Fibroblast of skin of abdomen (primary cell): ENCODE results near the gene SLC2A6.

Experiments used
- DNase-seq: peaks from one replicate; pipeline ENCODE4 v3.0.0-alpha.2; 2013

SLC2A6 gene

DNA sequence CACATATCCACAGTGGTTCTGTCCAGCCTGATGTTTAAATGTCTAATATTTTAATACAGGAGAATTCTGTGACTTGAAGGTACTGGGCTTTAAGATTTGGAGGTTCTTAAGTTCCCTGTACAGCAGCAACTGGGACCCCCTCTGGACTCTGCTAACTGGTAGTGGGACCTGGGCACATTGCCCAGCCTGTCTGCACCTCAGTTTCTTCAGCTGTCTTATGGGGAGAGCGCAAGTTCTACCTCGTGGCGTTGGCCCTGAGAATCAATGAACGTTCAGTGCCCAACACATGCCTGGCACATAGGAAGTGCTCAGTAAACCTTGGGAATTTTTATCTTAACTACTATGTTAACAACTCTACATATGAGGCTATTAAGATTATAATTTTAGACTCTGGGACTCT lies 1.4 kb downstream of the SLC2A6 start:
- no peak for DNase-seq

DNA sequence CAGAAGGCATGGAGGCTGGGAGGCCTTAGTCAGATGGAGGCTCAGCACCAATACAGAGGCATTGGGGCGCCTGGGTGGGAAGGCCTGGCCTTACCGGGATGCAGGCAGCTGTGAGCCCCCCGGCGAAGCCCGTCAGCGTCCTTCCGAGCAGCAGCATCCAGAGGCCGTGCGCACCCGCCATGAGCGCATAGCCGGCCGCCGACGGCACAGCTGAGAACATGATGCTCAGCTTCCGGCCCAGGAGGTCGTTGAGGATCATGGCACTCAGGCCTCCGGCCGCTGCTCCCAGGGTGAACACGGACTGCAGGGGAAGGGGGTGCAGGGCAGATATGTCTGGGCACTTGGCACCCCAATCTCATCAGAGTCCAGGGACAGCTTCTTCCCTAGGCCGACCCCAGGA lies 2.0 kb downstream of the SLC2A6 start:
- no peak for DNase-seq

DNA sequence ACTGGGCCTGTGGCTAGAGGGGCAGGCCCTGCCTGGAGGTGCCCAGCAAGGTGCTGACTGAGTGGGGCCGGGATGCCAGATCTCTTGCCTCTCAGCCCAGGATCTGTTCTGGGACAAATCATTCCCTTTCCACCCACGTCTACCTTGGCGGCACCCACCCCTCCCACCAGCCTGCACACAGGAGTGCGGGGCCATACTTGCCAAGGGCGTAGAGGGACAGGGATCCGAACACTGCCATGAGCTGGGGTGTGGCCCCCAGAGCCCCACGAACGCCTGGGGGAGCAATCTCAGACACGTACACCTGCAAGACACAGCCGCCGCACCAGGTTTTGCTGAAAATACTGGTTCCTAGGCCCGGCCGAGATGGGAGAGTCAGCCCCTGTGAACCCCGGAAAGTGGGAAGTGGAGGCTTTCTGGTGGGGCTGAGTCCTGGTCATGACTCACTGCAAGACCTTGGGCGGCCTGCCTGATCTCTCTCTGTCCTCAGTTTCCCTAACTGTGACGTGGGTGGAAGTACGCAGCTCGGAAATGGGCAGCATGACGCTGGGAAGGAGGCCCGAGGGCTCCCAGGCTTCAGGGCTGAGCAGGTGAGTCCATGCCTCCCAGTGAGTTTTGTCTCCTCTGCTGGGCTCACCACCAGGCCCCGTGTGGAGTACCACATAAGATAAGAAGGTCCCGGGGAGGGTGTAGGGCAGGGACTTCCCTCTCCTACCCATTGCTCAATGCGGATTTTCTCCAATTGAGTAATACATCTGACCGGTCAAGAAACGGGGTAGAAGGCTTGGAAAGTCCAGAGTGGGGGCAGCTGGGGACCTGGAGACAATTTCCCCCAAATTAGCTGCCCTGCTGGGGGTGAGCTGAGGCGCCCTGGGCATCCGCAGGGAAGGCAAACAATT lies 2.6 kb downstream of the SLC2A6 start:
- no peak for DNase-seq

DNA sequence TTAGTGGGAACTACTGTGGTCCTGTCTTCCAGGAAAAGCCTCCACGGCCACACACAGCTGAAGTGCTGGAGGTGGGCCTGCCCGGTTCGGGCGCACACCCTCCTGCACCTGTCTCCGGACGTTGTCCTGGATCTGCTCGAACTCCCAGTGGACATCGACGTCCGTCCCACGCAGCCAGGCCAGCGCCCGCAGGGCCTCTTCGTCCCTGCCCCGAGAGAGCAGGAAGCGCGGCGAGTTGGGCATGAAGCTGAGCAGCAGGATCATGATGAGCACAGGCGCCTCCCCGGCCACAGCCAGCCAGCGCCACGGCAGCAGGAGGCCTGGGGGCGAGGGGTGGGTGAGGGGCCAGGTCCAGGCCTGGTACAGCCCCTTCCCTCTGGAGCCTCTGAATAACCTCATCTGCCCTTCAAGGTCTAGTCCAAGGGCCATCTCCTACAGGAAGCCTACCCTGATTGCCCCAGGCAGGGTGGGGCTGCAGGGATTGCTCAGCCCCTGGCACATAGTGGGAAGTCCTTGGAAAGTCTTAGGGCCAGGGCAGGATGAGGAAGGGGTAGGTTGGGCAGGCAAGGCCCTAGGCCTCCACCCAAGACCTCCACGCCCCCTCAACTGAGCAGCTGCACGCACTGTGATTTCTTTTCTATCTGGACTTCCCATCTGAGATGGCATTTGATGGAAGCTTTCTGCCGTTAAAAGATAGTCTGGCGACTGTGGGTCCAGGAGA lies 3.4 kb downstream of the SLC2A6 start:
- DNase-seq = no peak

DNA sequence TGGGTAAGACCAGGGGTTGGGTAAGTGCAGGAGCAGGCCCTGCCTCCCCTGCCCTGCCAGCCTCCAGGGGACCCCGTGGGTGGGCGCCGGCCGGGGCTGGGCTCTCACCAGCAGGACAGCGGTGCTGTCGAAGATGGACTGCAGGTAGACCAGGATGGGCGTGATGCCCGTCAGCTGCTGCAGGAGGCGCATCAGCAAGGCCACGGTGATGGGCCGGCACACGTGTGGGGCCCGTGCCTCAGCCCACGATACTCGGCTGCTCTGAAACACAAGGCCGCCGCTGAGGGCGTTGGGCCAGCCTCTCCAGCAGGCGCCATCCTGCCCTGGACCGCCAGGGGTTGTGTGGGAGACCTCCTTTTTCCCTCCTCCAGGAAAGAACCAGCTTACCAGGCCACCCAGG lies 4.0 kb downstream of the SLC2A6 start:
- no peak for DNase-seq

DNA sequence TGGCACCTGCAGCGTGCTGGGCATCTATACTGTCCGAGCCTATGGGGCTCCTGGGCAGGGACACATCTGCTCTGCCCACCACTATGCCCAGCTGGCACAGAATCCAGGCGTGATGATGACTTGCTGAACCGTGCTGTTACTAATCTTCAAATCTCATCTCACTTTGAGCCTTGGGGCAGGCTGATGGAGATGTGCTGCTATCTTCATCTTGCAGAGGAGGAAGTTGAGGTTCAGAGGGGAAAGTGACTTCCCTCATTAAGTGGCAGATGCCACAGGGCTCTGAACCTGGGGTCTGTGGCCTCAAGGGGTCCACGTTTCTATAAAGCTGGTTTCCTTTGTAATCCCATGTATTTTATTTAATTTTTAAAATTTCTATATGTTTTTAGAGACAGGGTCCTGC lies 4.7 kb downstream of the SLC2A6 start:
- no peak for DNase-seq

DNA sequence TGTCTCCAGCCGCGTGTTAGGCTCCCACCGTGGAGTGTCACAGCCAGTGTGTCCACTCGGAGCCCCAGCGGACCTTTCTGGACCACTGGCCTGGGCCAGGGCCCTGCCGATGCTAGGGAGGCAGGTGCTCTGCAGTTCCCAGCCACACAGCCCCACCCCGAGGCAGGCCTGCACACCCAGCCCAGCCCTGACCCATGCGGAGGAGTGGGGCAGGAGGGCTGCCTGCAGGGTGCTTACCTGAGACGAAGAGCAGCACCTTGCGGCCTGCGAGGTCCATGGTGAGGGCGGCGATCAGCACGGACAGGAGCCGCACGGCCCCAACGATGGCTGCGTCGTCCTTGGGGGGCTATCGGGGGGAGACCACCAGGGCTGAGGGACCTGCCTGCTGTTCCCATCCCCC lies 5.2 kb downstream of the SLC2A6 start:
- DNase-seq = no peak

DNA sequence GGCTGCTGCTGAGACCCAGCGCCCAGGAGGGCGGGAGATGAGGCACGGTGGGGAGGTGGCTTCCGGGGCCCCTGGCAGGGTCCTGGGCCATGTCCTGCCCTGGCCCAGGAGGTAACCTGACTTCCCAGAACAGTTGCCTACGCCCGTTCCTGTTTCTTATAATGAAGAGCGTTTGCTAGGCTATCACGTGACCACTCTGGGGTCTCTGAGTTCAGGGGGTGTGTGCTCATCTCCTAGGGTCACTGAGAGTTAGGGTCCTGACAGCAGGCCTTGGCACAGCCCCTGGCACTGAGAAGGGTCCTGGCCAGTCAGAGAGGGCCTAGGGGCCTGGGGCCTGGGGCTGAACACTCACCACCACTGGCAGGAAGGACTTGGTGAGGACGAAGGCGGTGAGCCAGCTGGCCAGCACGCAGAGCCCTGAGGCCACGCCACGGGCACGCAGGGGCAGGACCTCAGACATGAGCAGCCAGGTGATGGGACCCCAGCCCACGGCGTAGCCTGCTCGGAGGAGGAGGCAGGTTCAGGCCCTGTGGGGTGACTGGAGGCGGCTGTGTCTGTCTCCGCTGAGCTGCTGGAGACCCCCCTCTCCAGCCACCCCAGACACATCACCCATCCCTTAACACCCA lies 6.0 kb downstream of the SLC2A6 start:
- no peak for DNase-seq

DNA sequence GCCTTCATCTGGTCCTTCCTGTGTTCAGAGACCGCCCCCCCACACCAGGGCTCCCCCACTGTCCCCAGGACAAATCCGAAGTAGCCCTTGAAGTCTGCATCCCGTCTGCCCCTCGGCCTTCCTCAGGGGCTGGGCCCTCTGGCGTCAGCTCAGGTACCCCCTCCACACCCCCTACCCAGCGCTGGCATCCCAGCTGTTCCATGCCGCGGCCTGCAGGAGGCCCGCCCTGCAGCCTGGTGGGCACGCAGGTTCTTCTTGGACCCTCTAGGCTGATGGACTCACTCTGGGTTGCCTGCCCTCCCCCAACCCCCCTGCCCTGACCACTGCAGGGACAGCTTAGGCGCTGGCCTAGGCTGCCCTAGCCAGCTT lies 6.6 kb downstream of the SLC2A6 start:
- no peak for DNase-seq

DNA sequence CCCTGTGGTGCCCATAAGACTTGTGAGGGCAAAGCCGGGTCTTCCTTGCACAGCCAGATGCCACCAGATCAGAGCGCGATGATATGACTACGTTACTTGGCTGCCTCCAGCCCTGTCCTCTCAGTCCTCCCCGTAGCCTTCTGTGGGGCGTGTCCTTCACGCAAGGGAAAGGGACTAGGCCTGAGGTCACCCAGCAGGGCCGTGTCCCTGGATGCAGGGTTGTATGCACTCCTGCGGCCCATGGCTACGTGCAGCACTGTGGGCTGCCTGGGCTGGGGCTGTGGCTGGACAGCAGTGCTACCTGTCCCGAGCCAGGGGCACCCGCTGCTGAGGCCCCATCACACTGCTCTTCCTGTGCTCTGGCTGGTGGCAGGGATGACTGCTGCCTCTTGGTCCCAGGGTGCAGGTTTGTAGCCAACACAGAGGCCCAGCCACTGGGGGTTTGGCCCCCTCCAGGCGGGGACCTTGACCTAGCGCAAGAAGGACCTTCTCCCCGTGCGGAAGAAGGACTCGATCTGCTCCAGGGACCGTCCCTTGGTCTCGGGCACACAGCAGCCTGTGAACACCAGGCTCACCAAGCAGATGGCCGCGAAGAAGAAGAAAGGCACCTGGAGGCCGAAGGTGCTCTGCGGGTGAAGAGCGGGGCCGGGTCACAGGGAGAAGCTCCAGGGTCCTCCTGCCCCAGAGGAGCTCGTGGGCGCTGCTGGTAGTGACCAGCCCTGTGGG lies 7.2 kb downstream of the SLC2A6 start:
- DNase-seq = no peak

DNA sequence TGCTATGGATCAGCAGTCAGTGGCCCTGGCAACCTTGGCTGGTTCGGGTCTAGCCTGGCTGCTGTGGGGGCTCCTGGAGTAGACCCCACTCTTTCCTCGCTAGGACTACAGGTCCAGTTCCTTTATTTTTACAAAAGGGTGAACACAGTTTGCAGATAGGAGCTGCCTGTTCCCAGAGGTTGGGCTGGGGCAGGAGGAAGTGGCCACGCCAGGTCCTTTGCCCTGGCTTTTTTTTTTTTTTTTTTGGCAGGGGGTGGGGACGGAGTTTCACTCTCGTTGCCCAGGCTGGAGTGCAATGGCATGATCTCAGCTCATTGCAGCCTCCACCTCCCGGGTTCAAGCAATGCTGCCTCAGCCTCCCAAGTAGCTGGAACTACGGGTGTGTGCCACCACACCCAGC lies 7.9 kb downstream of the SLC2A6 start:
- DNase-seq = no peak

DNA sequence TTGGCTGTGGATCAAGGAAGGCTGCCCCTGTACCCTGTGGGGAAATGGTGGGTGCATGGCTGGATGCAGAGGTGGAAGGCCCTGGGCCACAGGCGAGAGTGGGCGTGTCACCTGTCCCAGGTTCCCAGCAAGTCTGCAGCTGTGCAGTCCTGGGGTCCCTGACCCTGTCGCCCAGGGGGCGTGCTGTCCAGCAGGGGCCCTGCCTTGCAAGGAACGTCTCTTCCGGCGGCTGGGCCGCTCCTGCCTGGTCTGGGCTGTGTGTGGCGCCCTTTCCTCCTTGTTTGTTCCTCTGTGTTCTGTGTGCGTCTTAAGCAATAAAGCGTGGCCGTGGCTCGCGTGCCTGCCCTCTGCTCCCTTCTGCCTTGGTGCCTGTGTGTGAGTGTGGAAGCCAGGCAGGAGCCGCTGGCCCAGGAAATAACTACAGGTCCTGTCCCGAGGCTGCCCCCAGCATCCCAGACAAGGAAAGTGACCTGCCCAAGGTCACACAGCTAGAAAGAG lies 8.4 kb downstream of the SLC2A6 start:
- DNase-seq = no peak

DNA sequence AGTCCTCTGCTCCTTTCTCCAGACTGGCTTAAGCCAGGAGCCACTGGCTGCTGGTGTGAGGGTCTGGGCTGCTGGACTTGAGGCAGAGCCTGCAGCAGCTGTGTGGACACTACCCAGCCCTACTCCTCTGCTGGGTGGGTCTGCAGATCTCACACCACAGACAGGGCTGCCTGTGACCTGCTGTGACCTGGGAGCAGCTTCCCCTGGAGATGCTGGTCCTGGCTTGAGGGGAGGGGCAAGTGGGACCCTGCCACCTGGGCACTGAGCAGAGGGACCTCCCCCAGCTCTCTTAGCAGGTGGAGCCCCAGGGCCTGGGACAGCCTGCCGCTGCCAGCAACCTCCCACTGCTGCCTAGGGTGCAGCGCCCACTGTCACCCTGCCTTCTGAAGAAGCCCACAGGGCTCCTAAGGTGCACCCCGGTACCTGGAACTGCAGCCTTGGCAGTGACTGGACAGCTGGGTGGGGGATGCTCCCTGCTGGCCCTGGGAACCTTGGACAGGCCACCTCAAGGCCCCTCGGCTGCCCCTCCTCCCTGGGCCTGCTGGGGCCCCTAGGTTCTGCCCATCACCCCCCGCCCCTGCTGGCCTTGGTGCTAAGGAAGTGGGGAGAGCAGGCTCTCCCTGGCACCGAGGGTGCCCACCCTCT lies 10.0 kb downstream of the SLC2A6 start:
- DNase-seq = no peak

DNA sequence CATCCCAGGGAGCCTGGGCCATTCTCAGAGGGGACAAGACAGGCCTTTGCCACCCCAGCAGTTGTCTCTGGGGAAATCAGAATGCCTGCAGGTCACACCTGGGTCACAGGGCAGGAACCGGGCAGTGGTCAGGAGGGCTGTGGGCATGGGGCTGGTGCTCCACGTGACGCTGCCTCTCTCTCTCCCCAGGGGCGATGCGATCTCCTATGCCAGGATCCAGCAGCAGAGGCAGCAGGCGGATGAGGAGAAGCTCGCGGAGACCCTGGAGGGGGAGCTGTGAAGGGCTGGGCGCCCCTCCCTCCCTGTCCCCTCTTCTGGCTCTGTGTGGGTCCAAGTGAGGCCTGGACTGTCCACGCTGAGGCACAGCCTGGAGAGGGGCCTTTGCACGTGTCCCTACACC lies 10.5 kb downstream of the SLC2A6 start:
- DNase-seq = no peak

DNA sequence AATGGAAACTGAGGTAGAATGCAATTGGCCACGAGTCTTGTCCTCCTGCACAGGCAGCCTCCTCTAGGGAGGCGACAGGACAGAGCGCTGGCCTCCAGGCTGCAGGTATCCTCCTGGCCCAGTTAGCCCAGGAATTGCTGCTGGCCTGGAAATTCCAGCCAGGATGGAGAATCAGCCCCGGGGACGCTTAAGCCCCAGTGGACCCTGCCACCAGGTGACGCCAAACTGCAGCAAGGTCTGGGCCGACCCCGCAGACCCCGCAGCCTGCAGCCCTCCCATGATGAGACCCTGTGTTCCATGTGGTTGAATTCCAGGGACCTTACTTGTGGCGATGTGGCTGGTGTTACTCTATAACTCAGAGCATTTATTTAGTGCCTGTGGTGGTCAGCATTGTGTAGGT lies 11.8 kb downstream of the SLC2A6 start:
- no peak for DNase-seq

DNA sequence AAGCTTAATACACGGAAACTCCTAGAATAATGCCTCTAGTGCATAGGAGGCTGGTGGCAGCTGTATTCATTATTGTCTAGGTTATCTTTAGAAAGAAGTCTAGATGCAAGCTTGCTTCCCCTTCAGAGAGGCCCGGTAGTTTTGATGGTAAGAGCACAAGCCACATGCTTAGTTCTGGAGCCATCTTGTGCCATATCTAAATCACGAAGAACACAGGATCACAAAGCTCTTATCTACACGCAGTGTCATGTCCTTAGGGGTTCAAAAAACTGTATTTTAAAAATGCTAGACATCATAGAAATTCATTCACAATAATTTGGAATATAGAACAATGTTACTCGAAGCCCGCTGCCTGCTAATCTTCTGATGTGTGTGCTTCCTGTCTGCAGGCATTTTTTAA lies 12.9 kb downstream of the SLC2A6 start:
- no peak for DNase-seq

DNA sequence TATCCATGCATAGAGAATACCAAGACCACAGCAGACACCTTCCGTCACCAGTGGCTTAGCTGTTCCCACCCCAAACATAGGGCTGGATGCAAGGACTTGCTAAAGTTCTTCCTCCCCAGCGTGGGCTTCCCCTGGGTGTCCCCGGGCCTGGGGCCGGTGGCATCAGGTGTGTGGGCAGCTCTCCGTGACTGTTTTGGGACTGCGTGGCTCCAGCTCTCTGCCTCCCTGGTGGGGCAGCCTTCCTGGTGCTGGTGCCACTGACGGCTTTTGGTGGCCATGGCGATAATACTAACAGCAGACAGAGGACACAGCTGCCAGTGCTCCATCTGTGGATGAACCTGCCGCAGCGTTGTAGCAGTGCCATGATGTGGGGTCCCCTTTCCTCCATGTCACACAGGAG lies 14.3 kb downstream of the SLC2A6 start:
- DNase-seq = no peak

DNA sequence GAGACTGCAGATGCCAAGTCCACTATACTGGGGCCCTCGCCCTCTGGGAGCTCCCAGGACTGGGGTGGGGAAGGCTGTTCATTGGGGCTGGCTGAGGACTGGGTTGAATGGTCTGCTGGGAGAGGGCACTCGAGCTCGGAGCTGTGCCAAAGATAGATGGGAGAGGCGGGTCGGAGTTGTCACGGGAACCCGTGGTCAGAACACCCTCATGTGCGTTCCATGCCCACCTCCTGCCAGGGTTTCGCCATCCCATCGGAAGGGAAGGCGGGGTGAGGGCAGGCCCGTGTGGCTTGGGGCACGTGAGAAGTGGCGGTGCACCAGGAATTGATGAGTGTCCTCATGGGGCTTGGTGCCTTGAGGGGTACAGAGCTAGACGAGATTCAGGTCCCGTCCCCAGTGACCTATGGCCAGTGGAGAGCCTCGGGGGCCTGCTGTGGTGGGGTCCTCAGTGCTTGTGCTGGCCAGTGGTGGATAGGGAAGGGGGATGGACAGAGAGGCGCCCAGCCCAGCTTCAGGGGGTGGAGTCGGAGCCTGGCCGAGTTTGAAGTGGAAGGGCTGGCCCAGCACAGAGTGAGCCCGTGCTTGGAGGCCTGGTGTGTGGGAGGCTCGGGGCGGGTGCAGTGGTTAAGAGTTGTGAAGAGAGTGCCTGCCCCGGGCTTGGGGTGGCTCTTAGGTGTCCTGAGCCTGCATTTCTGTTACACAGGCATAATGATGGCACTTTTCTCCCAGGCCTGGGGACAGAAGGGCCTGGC lies 14.9 kb downstream of the SLC2A6 start:
- no peak for DNase-seq

DNA sequence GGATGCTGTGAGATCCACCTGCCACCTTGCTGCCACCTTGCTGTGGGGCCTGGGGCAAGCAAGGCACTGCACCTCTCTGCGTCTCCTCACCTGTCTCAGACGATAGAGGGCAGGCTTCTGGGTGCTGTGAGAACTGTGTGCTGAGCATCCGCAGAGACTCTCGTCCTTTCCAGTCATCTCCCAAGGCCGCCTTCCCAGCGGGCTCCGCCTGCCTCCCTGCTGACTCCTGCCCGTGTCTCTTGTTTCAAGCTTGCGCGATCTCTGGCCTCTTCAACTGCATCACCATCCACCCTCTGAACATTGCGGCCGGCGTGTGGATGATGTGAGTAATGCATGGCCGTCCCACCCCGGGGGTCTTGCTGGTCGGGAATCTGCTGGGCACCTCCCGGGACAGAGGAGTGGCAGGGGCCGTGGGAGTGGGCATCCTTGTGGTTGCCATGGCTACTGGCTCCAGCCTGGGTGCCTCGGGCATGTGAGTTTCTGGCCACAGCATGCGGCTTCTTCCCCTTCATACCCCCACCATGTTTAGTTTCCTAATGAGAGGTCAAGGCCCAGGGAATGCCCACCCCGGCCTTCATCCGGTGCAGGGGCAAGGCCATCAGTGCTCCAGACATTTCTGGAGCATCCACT lies 15.6 kb downstream of the SLC2A6 start:
- no peak for DNase-seq

DNA sequence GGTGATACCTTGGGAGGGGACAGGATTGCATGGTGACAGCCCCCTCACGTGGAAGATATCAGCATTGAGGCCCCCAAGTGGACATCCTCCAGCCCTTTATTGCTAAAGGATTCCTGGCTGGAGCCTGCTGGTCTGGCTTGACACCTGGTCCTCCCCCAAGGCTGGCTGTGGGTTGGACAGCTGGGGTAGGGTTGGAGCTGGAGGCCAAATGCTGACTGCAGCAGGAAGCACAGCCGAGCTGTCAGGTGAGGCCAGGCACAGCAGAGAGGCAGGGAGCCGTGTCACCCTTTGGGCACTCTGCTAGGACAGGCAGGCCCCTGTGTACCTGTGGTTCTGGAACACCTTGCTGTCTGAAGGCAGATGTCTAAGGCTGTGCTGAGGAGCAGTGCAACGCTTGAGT lies 16.9 kb downstream of the SLC2A6 start:
- DNase-seq = no peak
